GM21528 (cell line): ENCODE data around the gene EPB41L4A.
"Not testable (repeated sequence)": the region's sequence is repeated elsewhere in the genome, so short reads cannot be mapped to it uniquely, and the experiment has no call there.

ENCODE experiments used
- ATAC-seq: cut with Tn5 transposase; IDR thresholded peaks from one replicate; pipeline ENCODE4 v1.9.1; 2021; ENCODE audit warnings: mild to moderate bottlenecking, moderate library complexity; ENCODE audit not compliant: unreplicated experiment, low FRiP score

Gene EPB41L4A

GRCh38 chr5:112419164-112419985, at the start of gene EPB41L4A:
TSS of gene EPB41L4A (minus strand) at chr5:112419277. CDS start at chr5:112419039, 238 bp downstream.
- ATAC-seq, result peak; percentile 20

GRCh38 chr5:112467485-112467884, 48.4 kb upstream of the EPB41L4A start:
- ATAC-seq, result no peak

GRCh38 chr5:112466261-112466660, 47.2 kb upstream of the EPB41L4A start:
- ATAC-seq, result not testable (repeated sequence)

- not testable (repeated sequence) for ATAC-seq
These were observed 28.2 kb upstream of the EPB41L4A start for GRCh38 chr5:112447187-112447760.

GRCh38 chr5:112445626-112446350, 26.7 kb upstream of the EPB41L4A start:
- no peak for ATAC-seq

- ATAC-seq, result not testable (repeated sequence)
These were observed 24.9 kb upstream of the EPB41L4A start for GRCh38 chr5:112443932-112444331.

GRCh38 chr5:112440031-112440430, 21.0 kb upstream of the EPB41L4A start:
- ATAC-seq, result no peak

GRCh38 chr5:112436144-112436543, 17.1 kb upstream of the EPB41L4A start:
- no peak for ATAC-seq

GRCh38 chr5:112434641-112435040, 15.6 kb upstream of the EPB41L4A start:
- no peak for ATAC-seq

GRCh38 chr5:112426202-112426601, 7.1 kb upstream of the EPB41L4A start:
- ATAC-seq, result not testable (repeated sequence)

- ATAC-seq, result peak; percentile 82
These were observed 1.1 kb upstream of the EPB41L4A start for GRCh38 chr5:112419986-112420864.

- no peak for ATAC-seq
These were observed 366 bp downstream of the EPB41L4A start for GRCh38 chr5:112418659-112419163.

- ATAC-seq, result peak; percentile 47
These were observed 982 bp downstream of the EPB41L4A start for GRCh38 chr5:112417931-112418658.

GRCh38 chr5:112415552-112415951, 3.5 kb downstream of the EPB41L4A start:
- ATAC-seq, result no peak

GRCh38 chr5:112413611-112414010, 5.5 kb downstream of the EPB41L4A start:
- ATAC-seq, result no peak

- ATAC-seq, result no peak
These were observed 6.7 kb downstream of the EPB41L4A start for GRCh38 chr5:112412346-112412745.

GRCh38 chr5:112411903-112412302, 7.2 kb downstream of the EPB41L4A start:
- no peak for ATAC-seq

- no peak for ATAC-seq
These were observed 11.4 kb downstream of the EPB41L4A start for GRCh38 chr5:112407666-112408065.

- no peak for ATAC-seq
These were observed 11.8 kb downstream of the EPB41L4A start for GRCh38 chr5:112407240-112407639.
